GM21381 (cell line): ENCODE results near the gene IFIT1B.
"Not testable (repeated sequence)": the region's sequence is repeated elsewhere in the genome, so short reads cannot be mapped to it uniquely, and the experiment has no call there.

ENCODE experiments used
- ATAC-seq: cut with Tn5 transposase; IDR thresholded peaks from one replicate; pipeline ENCODE4 v1.9.1; 2021; ENCODE audit warnings: mild to moderate bottlenecking, moderate library complexity; ENCODE audit not compliant: unreplicated experiment

The IFIT1B gene

GRCh38 chr10:89379103-89379502 is 1.2 kb downstream of the IFIT1B start:
- no peak for ATAC-seq

GRCh38 chr10:89382757-89383156 is 4.9 kb downstream of the IFIT1B start:
- ATAC-seq: no peak

- no peak for ATAC-seq
Observed at GRCh38 chr10:89384474-89385340, 6.9 kb downstream of the IFIT1B start.

GRCh38 chr10:89388806-89389205 is 10.9 kb downstream of the IFIT1B start:
- no peak for ATAC-seq

GRCh38 chr10:89389254-89389653 is 11.4 kb downstream of the IFIT1B start:
- ATAC-seq: no peak

- ATAC-seq: no peak
Observed at GRCh38 chr10:89390476-89391225, 12.8 kb downstream of the IFIT1B start.

- not testable (repeated sequence) for ATAC-seq
Observed at GRCh38 chr10:89391226-89391576, 13.3 kb downstream of the IFIT1B start.

GRCh38 chr10:89391907-89392756 is 14.3 kb downstream of the IFIT1B start, which contains the start of gene IFIT1:
Gene IFIT1, plus strand, starts transcription at chr10:89392623. Its CDS starts 90 bp downstream, at chr10:89392713.
- ATAC-seq: peak; percentile 90

GRCh38 chr10:89392974-89393373 is 15.1 kb downstream of the IFIT1B start:
- peak; percentile 37 for ATAC-seq

- no peak for ATAC-seq
Observed at GRCh38 chr10:89393898-89394297, 16.0 kb downstream of the IFIT1B start.

- ATAC-seq: no peak
Observed at GRCh38 chr10:89395141-89395540, 17.3 kb downstream of the IFIT1B start.

- ATAC-seq: no peak
Observed at GRCh38 chr10:89398003-89398749, 20.3 kb downstream of the IFIT1B start.

GRCh38 chr10:89399956-89400355 is 22.1 kb downstream of the IFIT1B start:
- ATAC-seq: no peak

- ATAC-seq: no peak
Observed at GRCh38 chr10:89403043-89403442, 25.2 kb downstream of the IFIT1B start.

GRCh38 chr10:89404104-89405047 is 26.5 kb downstream of the IFIT1B start:
- ATAC-seq: no peak

GRCh38 chr10:89406178-89406577 is 28.3 kb downstream of the IFIT1B start:
- ATAC-seq: not testable (repeated sequence)

GRCh38 chr10:89407792-89408191 is 29.9 kb downstream of the IFIT1B start:
- not testable (repeated sequence) for ATAC-seq

- not testable (repeated sequence) for ATAC-seq
Observed at GRCh38 chr10:89409282-89409681, 31.4 kb downstream of the IFIT1B start.

- ATAC-seq: not testable (repeated sequence)
Observed at GRCh38 chr10:89410551-89410950, 32.7 kb downstream of the IFIT1B start.
